H9 (cell line): Measurements from ENCODE around the gene FRMD4B. TPM values are rescaled to one million over a fixed set of nuclear protein-coding genes. Genes with fewer than 3 reads are reported as not detected.

Source experiments
- DNase-seq: peaks from one replicate; pipeline ENCODE4 v3.0.0-alpha.2; 2017
- H2AFZ ChIP-seq: one replicate; pipeline ENCODE4 v1.6.1; 2013; ENCODE audit warnings: mild to moderate bottlenecking, low read length, control low read depth, moderate library complexity
- H2AK5ac ChIP-seq: 2 replicates; pipeline ENCODE4 v1.6.1; 2013; ENCODE audit warnings: low read length, control low read depth, mixed read lengths; ENCODE audit not compliant: insufficient read length
- H2BK120ac ChIP-seq: one replicate; pipeline ENCODE4 v1.6.1; 2013; ENCODE audit warnings: low read depth, mild to moderate bottlenecking, low read length, control low read depth, inconsistent platforms; ENCODE audit not compliant: poor library complexity, severe bottlenecking
- H2BK12ac ChIP-seq: 2 replicates; pipeline ENCODE4 v1.6.1; 2013; ENCODE audit warnings: low read length, control low read depth, mixed read lengths, low read depth; ENCODE audit not compliant: insufficient read length
- H2BK15ac ChIP-seq: 2 replicates; pipeline ENCODE4 v1.6.1; 2013; ENCODE audit warnings: low read depth, low read length, control low read depth
- H2BK20ac ChIP-seq: one replicate; pipeline ENCODE4 v1.6.1; 2013; ENCODE audit warnings: low read depth, mild to moderate bottlenecking, low read length, control low read depth, inconsistent platforms; ENCODE audit not compliant: poor library complexity, severe bottlenecking
- H2BK5ac ChIP-seq: 2 replicates; pipeline ENCODE4 v1.6.1; 2013; ENCODE audit warnings: low read length, control low read depth, mixed read lengths; ENCODE audit not compliant: insufficient read length
- H3K14ac ChIP-seq: 2 replicates; pipeline ENCODE4 v1.6.1; 2013; ENCODE audit warnings: low read length, control low read depth; ENCODE audit not compliant: insufficient read depth
- H3K18ac ChIP-seq: 2 replicates; pipeline ENCODE4 v1.6.1; 2013; ENCODE audit warnings: low read depth, mild to moderate bottlenecking, mixed read lengths, low read length, control low read depth; ENCODE audit not compliant: insufficient read length
- H3K23ac ChIP-seq: 2 replicates; pipeline ENCODE4 v1.6.1; 2013; ENCODE audit warnings: low read length, control low read depth, mixed read lengths, low read depth; ENCODE audit not compliant: insufficient read length
- H3K23me2 ChIP-seq: 2 replicates; pipeline ENCODE4 v1.6.1; 2013; ENCODE audit warnings: low read depth, mild to moderate bottlenecking, mixed read lengths, low read length, control low read depth; ENCODE audit not compliant: insufficient read length, poor library complexity, severe bottlenecking
- H3K27ac ChIP-seq: 2 replicates; pipeline ENCODE4 v1.5.1; 2013; ENCODE audit warnings: low read length, control low read depth, mixed read lengths, low read depth; ENCODE audit not compliant: insufficient read length
- H3K27me3 ChIP-seq: 2 replicates; pipeline ENCODE4 v1.6.1; 2013; ENCODE audit warnings: low read length, control low read depth, inconsistent platforms; ENCODE audit not compliant: insufficient read depth
- H3K4ac ChIP-seq: 2 replicates; pipeline ENCODE4 v1.6.1; 2013; ENCODE audit warnings: low read depth, mild to moderate bottlenecking, control low read depth, inconsistent platforms, low read length, moderate library complexity
- H3K4me1 ChIP-seq: 2 replicates; pipeline ENCODE4 v1.6.1; 2013; ENCODE audit warnings: low read length, control low read depth, inconsistent platforms; ENCODE audit not compliant: insufficient read depth
- H3K4me2 ChIP-seq: 2 replicates; pipeline ENCODE4 v1.6.1; 2013; ENCODE audit warnings: low read length, control low read depth, mixed read lengths; ENCODE audit not compliant: insufficient read length, insufficient read depth
- H3K56ac ChIP-seq: 2 replicates; pipeline ENCODE4 v1.6.1; 2013; ENCODE audit warnings: low read depth, mild to moderate bottlenecking, mixed read lengths, low read length, control low read depth; ENCODE audit not compliant: insufficient read length
- H3K79me1 ChIP-seq: 2 replicates; pipeline ENCODE4 v1.6.1; 2013; ENCODE audit warnings: low read depth, mild to moderate bottlenecking, moderate library complexity, low read length, control low read depth, inconsistent platforms; ENCODE audit not compliant: insufficient read depth, poor library complexity, severe bottlenecking
- H3K79me2 ChIP-seq: 2 replicates; pipeline ENCODE4 v1.6.1; 2013; ENCODE audit warnings: low read length, control low read depth, inconsistent platforms; ENCODE audit not compliant: insufficient read depth
- H3K9ac ChIP-seq: 2 replicates; pipeline ENCODE4 v1.6.1; 2013; ENCODE audit warnings: low read length, control low read depth, mixed read lengths; ENCODE audit not compliant: insufficient read length; ENCODE audit errors: extremely low read depth
- H3K9me3 ChIP-seq: one replicate; pipeline ENCODE4 v1.6.1; 2013; ENCODE audit warnings: low read depth, low read length, inconsistent platforms; ENCODE audit not compliant: control insufficient read depth
- H3T11ph ChIP-seq: one replicate; pipeline ENCODE4 v1.6.1; 2013; ENCODE audit warnings: mild to moderate bottlenecking, low read length, control low read depth, inconsistent platforms
- H4K20me1 ChIP-seq: one replicate; pipeline ENCODE4 v1.6.1; 2013; ENCODE audit not compliant: control insufficient read depth, insufficient read length, insufficient read depth
- H4K5ac ChIP-seq: 2 replicates; pipeline ENCODE4 v1.6.1; 2013; ENCODE audit warnings: low read depth, mild to moderate bottlenecking, mixed read lengths, low read length, control low read depth; ENCODE audit not compliant: insufficient read length
- H4K8ac ChIP-seq: replicated peaks from 2 replicates; pipeline ENCODE4 v1.6.1; 2013; ENCODE audit warnings: low read length, control low read depth, mixed read lengths, low read depth; ENCODE audit not compliant: insufficient read length
- H4K91ac ChIP-seq: 2 replicates; pipeline ENCODE4 v1.6.1; 2013; ENCODE audit warnings: low read depth, mild to moderate bottlenecking, moderate library complexity, mixed read lengths, low read length, control low read depth; ENCODE audit not compliant: insufficient read length
- H3K27ac Mint-ChIP-seq, 3 experiments: 2 replicates in 2 of 3; 3 replicates in 1 of 3; pipeline ENCODE4 v1.8.0; 2020 to 2021; ENCODE audit warnings: mixed read lengths in 3 of 3, mild to moderate bottlenecking in 1 of 3, moderate library complexity in 1 of 3
- H3K27me3 Mint-ChIP-seq: 2 replicates; pipeline ENCODE4 v1.8.0; 2021; ENCODE audit warnings: low read depth, mild to moderate bottlenecking, moderate library complexity, mixed read lengths
- H3K36me3 Mint-ChIP-seq, 3 experiments: 2 replicates in 2 of 3; 3 replicates in 1 of 3; pipeline ENCODE4 v1.8.0; 2020 to 2021; ENCODE audit warnings: low read depth in 3 of 3, mixed read lengths in 3 of 3; ENCODE audit not compliant: insufficient read depth in 1 of 3
- H3K4me1 Mint-ChIP-seq, 2 experiments: 2 replicates each; pipeline ENCODE4 v1.8.0; 2020; ENCODE audit warnings: mixed read lengths in 2 of 2
- H3K4me3 Mint-ChIP-seq, 2 experiments: 2 replicates in 1 of 2; 3 replicates in 1 of 2; pipeline ENCODE4 v1.8.0; 2020 to 2021; ENCODE audit warnings: mild to moderate bottlenecking in 2 of 2, mixed read lengths in 2 of 2, moderate library complexity in 1 of 2
- H3K9me3 Mint-ChIP-seq, 2 experiments: 2 replicates in 1 of 2; 3 replicates in 1 of 2; pipeline ENCODE4 v1.8.0; 2020; ENCODE audit warnings: mild to moderate bottlenecking in 2 of 2, mixed read lengths in 2 of 2, moderate library complexity in 1 of 2
- CTCF ChIP-seq: fragments of 200-600 bp; sonication (generic); conservative IDR thresholded peaks from 3 replicates; pipeline ENCODE4 v1.8.0; 2021; ENCODE audit warnings: antibody characterized with exemption, mild to moderate bottlenecking
- WGBS: extraction: QIAGEN DNeasy Blood & Tissue Kit; methylation state at CpG from one replicate; pipeline ENCODE4 v1.1.7; 2013; ENCODE audit warnings: missing lambda C conversion rate, low lambda C conversion rate, mixed read lengths; ENCODE audit not compliant: insufficient read length; ENCODE audit errors: extremely low coverage; 5-methylcytosine and 5-hydroxymethylcytosine counted together
- total RNA-seq: library from RNA; stranded (reverse); gene quantifications from 2 replicates; pipeline ENCODE4 v1.2.1, GENCODE V29; 2021

The FRMD4B gene
- total RNA-seq, 1 experiment from 2014 or later = 3.4 TPM

DNA sequence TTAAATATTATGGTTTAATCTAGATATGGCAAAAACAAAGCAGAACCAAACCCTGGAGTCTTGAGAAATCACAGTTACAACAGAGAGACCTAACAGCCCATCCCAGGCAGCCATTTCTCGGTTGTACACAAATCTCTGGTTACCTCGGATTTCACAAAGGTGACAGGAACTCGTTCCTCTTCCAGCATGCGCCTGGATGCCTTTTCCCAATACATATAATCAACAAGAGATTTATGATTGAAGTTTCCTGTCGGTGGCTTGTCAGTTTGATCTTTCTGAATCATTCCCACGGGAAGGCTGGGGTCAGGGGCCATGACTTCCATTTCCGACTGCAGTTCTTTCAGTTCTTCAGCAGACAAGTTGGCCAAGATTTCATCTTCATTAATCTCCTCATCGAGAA lies 263.9 kb downstream of the FRMD4B start:
- Histone ChIP-seq H2AK5ac (no peak overlapping the region), H4K5ac (no peak overlapping the region), H2BK5ac (no peak overlapping the region), H3K79me1 (no peaks in the 10 kb centered on the region), H2AFZ (no peak overlapping the region), H3K23ac (no peak overlapping the region), H2BK12ac (no peak overlapping the region), H3K23me2 (no peaks in the 10 kb centered on the region), H3K27ac (no peak overlapping the region), H4K91ac (no peak overlapping the region), H3K4ac (no peak overlapping the region), H4K20me1 (no peaks in the 10 kb centered on the region), H3K9me3 (no peaks in the 10 kb centered on the region), H3K79me2 (no peaks in the 10 kb centered on the region), H3T11ph (no peak overlapping the region), H3K56ac (no peak overlapping the region), H3K9ac (no peak overlapping the region), H2BK15ac (no peak overlapping the region), H3K18ac (no peak overlapping the region), H3K4me2 (no peak overlapping the region), H2BK120ac (no peak overlapping the region), H3K27me3 (no peaks in the 10 kb centered on the region), H3K4me1 (no peaks in the 10 kb centered on the region; the same call in 1 of the 2 replicates), H3K14ac (no peak overlapping the region), H4K8ac (no peak overlapping the region), H2BK20ac (no peak overlapping the region)
- no CpG with 5 or more reads among the region's 8 CpGs for WGBS
- no peaks in the 10 kb centered on the region for H3K27me3 Mint-ChIP-seq
- no peak overlapping the region for H3K27ac Mint-ChIP-seq
- no peak overlapping the region for H3K4me3 Mint-ChIP-seq
- no peaks in the 10 kb centered on the region for H3K9me3 Mint-ChIP-seq
- DNase-seq = no peak
- H3K4me1 Mint-ChIP-seq = peaks cover 0 to 6% of the 10 kb centered on the region in 2 experiments; a peak in 2 of 4 replicates
- no peaks in the 10 kb centered on the region for H3K36me3 Mint-ChIP-seq
- no peak for TF ChIP-seq CTCF
